HG03469 (cell line): Measurements from ENCODE around the gene KRTCAP3.
A peak's percentile ranks its signal among the peaks of the same experiment; 100 is the strongest.

Source experiments
- ATAC-seq: cut with Tn5 transposase; IDR thresholded peaks from one replicate; pipeline ENCODE4 v1.9.1; 2021; ENCODE audit warnings: mild to moderate bottlenecking, moderate library complexity, moderate number of reproducible peaks; ENCODE audit not compliant: unreplicated experiment

KRTCAP3 gene

DNA sequence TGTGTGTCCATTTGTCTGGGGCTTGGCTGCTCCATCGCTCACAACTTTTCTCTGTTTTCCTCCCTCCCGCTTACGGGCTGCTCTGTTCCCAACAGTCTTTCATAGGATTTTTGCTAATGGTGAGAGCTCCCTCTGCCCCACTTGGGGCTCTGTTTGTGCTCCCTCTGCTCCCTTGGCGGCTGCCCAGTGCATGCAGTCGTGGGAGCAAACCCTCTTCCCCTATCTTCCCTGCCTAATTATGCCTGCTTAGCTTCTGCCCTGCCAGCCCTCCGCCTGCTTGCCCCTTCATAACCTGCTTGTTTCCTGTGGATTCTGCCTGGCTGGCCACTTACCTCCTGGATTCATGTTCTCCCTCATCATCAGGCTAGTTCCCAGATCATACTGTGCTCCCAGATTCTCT lies 6.6 kb upstream of the KRTCAP3 start:
- ATAC-seq: no peak

DNA sequence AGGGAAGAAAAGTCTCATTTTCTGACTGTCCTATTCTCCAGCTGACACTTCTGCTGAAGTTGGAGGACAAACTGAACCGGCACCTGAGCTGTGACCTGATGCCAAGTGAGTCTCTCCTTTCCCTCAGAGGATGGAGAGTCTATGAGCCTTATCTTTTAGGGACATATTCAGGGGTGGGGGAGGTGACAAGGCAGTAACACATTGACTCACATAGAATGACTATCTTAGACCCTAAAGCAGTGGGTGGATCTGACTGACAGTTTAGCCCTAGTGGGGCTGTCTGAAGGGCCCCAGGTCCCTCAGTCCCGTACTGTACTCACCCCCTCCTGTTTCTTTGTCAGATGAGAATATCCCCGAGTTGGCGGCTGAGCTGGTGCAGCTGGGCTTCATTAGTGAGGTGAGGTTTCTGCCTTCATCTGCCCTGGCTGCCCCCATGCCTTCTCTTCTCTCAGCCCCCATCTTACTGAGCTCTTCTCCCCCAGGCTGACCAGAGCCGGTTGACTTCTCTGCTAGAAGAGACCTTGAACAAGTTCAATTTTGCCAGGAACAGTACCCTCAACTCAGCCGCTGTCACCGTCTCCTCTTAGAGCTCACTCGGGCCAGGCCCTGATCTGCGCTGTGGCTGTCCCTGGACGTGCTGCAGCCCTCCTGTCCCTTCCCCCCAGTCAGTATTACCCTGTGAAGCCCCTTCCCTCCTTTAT lies 805 bp upstream of the KRTCAP3 start:
- no peak for ATAC-seq

DNA sequence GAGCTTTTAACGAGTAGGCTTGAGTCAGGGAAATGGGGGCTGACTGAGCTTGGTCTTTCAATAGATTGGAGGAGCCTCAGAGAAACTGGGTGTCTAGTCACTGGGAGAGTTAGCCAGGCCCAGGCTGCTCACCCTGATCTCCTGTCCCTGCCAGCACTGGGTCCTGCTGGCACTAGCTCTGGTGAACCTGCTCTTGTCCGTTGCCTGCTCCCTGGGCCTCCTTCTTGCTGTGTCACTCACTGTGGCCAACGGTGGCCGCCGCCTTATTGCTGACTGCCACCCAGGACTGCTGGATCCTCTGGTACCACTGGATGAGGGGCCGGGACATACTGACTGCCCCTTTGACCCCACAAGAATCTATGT lies 720 bp downstream of the KRTCAP3 start:
- ATAC-seq: no peak

DNA sequence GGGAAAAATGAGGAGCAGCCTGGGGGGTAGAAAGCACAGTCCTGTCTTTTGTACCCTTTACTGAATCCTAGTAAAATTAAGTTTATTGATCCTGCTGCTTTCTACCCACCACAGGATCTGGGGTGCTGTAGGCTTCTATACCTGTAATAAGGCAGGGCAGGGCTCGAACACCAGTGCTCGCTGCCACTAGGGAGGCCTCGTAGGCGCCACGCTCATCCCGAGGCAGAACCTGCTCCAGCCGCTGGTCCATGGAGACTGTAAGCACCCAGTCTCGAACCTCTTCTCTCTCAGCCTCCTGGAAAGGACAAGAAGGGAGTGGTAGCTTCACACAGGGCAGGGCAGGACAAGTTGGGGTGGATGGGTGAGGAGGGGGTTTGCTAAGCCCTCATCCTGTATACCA lies 3.0 kb downstream of the KRTCAP3 start:
- ATAC-seq: no peak

DNA sequence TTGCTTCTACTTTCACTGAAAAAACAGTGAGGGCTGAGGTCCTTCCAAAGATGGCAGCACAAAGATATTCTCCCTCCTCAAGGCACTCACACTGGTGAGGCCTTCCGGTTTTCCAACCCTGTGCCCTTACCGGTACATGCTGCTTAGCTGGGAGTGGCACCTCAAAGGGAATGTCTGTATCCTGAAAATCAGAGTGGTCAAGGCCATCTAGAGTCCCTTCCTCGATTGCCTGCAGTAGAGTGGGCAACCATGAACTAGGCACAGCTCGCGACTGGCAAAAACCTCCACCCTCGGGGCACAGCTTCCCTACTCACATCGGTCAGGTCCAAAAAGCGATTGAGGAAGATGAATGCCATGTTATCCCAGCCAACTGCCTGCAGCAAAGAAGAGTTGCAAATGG lies 3.4 kb downstream of the KRTCAP3 start:
- no peak for ATAC-seq

DNA sequence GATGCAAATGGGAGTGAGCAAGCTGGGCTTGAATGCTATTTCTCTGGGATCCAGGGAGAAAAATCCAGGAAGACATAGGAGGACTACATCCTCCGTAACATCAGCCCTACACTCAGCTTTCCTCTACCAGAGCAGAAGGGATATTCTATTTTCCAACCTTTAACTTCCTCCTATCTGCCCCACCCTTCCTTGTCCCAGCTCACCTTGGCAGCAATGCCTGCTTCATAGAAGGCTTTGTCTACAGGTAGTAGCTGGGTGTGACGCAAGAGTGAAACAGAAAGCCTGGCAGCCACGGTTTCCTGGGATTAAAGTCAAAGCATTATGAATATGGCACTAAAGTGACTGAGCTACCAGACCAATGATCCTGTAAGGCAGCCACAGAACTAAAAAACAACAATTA lies 3.9 kb downstream of the KRTCAP3 start:
- ATAC-seq: no peak

DNA sequence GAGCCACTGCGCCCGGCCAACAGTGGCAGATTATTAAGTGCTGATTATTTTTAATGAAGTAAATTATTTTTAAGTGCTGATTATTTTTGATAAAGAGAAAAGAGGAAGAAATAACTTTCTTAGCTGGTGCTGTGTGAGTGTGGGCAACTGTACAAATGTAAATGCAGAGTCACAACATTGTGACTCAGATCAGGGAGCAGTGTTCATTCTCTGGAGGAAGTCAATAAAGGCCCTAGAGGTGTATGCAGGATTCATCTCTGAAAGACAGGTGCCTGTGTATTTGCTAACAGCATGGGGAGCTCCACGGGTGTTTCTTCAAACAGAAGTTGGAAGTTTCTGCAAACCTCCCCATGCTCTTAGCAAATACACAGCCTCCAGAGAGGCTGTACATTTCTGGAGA lies 6.2 kb downstream of the KRTCAP3 start:
- no peak for ATAC-seq

DNA sequence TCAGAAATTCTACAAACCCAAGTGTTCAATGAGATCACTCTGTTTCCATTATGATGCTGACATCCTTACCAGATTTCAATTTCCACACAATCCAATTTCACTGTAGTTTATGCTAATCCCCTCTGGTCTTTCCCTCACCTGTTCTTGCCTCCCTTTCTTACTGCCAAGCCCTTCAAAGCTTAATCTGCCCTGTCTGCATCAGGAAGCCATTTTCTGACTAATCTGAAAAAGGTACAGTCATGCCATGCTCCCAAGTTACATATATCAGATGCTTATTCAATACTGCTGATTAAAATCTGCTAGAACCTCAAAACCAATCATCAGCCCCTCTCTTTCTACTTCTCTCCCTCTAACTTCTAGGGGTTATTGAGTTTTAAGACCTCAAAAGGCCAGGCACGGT lies 8.9 kb downstream of the KRTCAP3 start:
- ATAC-seq: no peak

DNA sequence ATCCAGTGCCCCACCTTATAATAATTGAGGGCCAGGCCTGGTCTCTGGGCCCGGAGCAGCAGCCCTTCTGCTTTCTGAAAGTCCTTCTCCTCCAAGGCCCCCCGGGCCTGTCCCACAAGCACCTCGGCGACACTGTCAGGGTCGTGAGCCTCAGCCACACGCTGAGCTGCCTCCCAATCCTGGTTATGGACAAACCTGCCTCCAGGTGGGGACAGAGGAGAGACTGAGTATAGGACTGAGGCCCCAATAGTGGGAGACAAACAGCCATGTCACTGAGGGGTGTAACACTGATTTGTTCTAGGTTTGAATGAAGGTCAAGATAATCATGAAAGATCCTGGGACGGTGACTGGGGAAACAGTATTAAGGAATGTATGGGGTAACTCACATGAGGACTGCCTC lies 11.8 kb downstream of the KRTCAP3 start:
- ATAC-seq: no peak

DNA sequence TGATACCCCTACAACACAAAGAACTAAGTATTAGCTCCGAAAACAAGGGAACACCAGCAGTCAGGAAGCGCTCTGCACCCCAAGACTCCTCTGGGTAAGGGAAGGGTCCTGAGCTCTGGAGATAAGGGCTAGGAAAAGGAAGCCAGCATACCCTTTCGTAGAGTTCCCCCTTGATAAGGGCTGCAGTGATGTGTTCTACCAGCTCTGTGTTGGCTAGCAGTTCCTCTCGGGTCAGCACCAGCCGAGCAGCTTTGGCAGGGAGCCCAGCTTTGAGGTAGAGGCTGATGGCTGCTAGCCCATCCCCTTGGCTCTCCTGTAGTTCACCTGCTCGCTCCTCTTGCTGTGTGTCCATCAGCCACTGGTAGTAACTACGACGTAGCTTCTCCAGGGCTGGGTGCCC lies 18.9 kb downstream of the KRTCAP3 start:
- ATAC-seq: no peak

DNA sequence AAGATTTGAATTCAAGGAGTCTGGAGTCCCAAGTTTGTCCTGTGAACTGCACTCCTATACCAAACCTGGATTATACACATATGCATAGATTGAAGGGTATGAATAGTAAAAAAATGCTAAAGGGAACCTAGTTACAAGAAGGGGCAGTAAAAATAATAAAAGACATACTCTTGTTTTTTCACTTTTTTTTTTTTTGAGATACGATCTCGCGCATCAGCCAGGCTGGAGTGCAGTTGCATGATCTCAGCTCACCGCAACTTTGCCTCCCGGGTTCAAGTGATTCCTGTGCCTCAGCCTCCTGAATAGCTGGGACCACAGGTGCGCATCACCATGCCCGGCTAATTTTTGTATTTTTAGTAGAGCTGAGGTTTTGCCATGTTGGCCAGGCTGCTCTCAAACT lies 22.3 kb downstream of the KRTCAP3 start:
- no peak for ATAC-seq

DNA sequence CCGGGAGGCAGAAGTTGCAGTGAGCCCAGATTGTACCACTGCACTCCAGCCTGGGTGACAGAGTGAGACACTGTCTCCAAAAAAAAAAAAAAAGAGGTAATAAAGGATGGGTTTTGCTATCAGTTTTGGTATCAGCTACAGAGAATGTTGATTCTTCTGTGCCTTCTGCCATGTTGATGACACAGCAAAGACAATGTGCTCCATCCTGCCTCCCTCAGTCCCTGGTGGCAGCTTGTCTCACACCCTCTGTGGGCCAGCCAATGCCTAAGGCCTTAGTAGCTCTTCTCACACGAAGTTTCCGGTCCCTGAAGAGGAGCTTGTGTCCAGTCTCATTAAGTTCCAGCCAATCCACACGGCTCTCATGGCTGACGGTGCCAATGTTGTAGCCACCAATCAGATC lies 29.8 kb downstream of the KRTCAP3 start:
- no peak for ATAC-seq

DNA sequence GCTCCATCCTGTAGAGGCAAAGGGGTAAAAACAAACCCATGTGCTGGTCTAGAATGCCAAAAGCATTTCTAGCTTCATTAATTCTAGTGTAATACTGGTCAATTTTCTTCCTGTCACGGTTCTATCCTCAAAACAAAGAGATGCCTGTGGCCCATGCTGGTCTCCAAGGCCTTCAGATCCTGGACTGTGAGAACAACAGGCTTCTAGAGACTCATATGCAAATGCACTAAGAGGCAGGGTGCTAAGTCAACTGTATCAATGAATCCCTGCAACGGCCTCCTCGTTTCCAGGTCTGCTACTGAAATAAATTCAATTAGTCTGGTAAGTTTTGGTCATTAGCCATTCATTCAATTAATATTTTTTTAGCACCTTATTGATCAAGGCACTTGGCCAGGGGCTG lies 43.3 kb downstream of the KRTCAP3 start:
- ATAC-seq: no peak

DNA sequence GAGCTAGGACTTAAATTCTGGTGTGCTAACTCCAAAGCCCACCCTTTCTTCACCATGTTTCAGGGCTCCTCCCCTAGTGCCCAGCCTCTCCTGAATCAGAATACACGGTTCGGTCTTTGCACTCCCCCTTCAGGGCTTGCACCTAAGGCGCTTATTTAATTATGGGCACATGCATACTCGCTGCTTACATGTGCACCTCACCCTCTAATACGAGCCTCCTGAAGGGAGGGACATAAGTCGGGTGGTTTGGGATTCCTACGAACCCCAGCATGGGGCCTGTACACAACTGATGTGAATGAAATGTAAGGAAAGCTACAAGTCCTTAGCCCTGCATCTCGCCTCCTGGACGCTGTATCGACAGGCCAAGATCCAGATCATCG lies 46.9 kb downstream of the KRTCAP3 start:
- ATAC-seq: no peak

DNA sequence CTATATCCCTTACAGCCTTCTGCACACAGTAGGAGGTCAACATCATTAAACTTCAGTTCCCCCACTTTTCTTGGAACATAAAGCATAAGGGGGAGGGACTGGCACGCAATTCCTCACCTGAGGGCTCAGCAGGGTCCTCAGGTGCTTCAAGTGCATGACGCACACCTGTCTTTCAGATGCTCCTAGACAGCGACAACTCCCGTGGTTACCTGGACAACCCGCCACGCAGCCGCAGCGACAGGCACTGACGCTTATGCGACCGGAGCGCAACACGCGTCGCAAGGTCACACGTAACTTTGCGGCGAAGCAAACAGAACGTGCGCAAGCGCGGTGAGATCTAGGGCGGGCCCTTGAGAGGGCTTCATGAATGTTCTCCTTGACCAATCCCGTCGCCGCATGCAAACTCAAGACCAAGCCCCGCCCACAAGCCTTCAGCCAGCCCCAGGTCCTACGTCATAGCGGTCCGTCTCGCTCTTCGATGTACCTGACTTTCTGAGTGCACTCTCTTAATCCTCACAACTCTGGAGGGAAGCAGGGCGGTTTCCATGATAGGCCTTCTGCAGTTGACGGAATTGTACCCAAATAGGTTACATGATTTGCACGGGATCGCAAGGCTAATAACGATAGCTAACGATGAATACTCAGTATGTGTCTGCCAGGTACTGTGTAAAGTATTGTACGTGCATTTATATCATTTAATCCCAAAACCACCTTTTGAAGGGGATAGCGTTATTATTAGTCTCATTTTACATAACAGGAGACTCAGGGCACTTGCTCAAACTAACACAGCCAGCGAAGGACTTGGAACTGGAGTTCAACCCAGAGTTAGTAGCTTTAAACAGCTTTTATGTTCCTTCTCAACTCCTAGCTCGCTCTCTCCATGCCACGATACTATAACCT lies 47.6 kb downstream of the KRTCAP3 start, which contains the start of gene IFT172:
TSS of gene IFT172 (minus strand) at position 246 of the 900 bp plus-strand sequence. CDS start at position 156, 90 bp downstream.
- ATAC-seq: peak; percentile 92

DNA sequence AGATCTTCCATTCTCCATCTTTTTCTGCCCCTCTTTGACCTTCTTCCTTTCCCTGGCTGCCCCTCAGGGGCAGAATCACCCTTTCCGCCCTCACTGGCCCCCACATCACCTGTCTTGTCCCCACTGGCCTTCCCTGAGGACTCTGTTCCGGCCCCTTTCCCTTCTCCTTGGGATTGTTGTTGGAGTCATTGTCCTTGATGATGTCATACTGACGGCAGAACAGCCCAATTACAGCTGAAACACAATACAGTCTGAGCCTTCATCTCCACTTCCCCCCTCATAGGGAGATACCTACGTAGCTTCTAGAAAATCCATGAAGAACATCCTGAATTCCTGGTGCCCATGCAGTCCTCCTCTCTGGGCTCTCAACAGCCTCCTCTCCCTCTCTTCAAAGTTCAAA lies 50.4 kb downstream of the KRTCAP3 start:
- no peak for ATAC-seq

DNA sequence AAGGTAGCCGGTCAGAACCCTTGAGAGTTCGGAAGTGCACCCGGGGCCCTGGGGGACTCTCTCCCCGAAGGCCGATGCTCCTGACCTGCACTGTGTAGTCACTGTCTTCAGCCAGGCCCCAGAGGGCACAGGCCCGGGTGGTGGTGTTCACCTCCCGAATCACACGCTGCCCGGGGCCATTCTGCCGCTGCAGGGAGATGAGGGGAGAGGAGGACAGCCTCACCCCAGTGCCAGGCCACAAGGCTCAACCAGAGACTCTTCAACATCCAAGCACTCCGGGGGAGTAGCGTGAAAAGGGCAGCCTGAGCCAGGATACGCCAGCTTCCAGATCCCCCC lies 51.7 kb downstream of the KRTCAP3 start:
- ATAC-seq: no peak
